DOHH2 (cell line): ENCODE measurements around the gene COBLL1.
A peak's percentile ranks its signal among the peaks of the same experiment; 100 is the strongest.
"Not testable (repeated sequence)": the region's sequence is repeated elsewhere in the genome, so short reads cannot be mapped to it uniquely, and the experiment has no call there.

ENCODE experiments used
- H3F3A ChIP-seq: fragments of 200-600 bp; sonication (generic), shearing (Covaris generic); 2 replicates; pipeline ENCODE4 v1.6.0; 2016; ENCODE audit warnings: antibody characterized with exemption, mild to moderate bottlenecking; ENCODE audit not compliant: control insufficient read depth, insufficient read depth
- H3K27ac ChIP-seq: fragments of 200-600 bp; sonication (generic); 2 replicates; pipeline ENCODE4 v1.5.1; 2014; ENCODE audit warnings: low read depth, mild to moderate bottlenecking, low read length, moderate library complexity
- H3K27me3 ChIP-seq: fragments of 200-600 bp; sonication (generic); 2 replicates; pipeline ENCODE4 v1.6.1; 2014; ENCODE audit warnings: mild to moderate bottlenecking, low read length, mixed read lengths; ENCODE audit not compliant: control insufficient read depth
- H3K36me3 ChIP-seq: fragments of 200-600 bp; sonication (generic); 2 replicates; pipeline ENCODE4 v1.6.1; 2014; ENCODE audit warnings: mild to moderate bottlenecking, low read length, moderate library complexity, mixed read lengths; ENCODE audit not compliant: control insufficient read depth
- H3K4me1 ChIP-seq: fragments of 200-600 bp; sonication (generic); 2 replicates; pipeline ENCODE4 v1.6.1; 2014; ENCODE audit warnings: mild to moderate bottlenecking, low read length, mixed read lengths; ENCODE audit not compliant: control insufficient read depth
- H3K4me2 ChIP-seq: fragments of 200-600 bp; sonication (generic); 2 replicates; pipeline ENCODE4 v1.6.0; 2014; ENCODE audit warnings: mild to moderate bottlenecking, low read length, moderate library complexity
- H3K4me3 ChIP-seq: fragments of 200-600 bp; sonication (generic); 2 replicates; pipeline ENCODE4 v1.5.1; 2014; ENCODE audit warnings: mild to moderate bottlenecking, low read length, mixed read lengths
- H3K79me2 ChIP-seq: fragments of 200-600 bp; sonication (generic); 2 replicates; pipeline ENCODE4 v1.6.1; 2014; ENCODE audit warnings: mild to moderate bottlenecking, low read length, mixed read lengths; ENCODE audit not compliant: control insufficient read depth
- H3K9me2 ChIP-seq: fragments of 200-600 bp; sonication (generic); replicated peaks from 2 replicates; pipeline ENCODE4 v1.6.1; 2014; ENCODE audit warnings: mild to moderate bottlenecking, low read length, mixed read lengths; ENCODE audit not compliant: control insufficient read depth
- H3K9me3 ChIP-seq: fragments of 200-600 bp; sonication (generic); 2 replicates; pipeline ENCODE4 v1.6.1; 2014; ENCODE audit warnings: antibody characterized with exemption, low read length, mixed read lengths; ENCODE audit not compliant: control insufficient read depth, insufficient read depth
- H4K20me1 ChIP-seq: fragments of 200-600 bp; sonication (generic); 2 replicates; pipeline ENCODE4 v1.6.0; 2014; ENCODE audit warnings: low read depth, mild to moderate bottlenecking, antibody characterized with exemption, low read length, moderate library complexity; ENCODE audit not compliant: control insufficient read depth, insufficient read depth
- CTCF ChIP-seq: fragments of 200-600 bp; sonication (generic); IDR thresholded peaks from one replicate; pipeline ENCODE4 v1.5.1; 2014; ENCODE audit warnings: antibody characterized with exemption, mild to moderate bottlenecking, low read depth, low read length; ENCODE audit not compliant: poor library complexity, severe bottlenecking
- EZH2phosphoT487 ChIP-seq: fragments of 200-600 bp; sonication (generic); IDR thresholded peaks from 2 replicates; pipeline ENCODE4 v1.6.1; 2017; ENCODE audit warnings: borderline replicate concordance, mild to moderate bottlenecking, antibody characterized with exemption, low read length, moderate library complexity, mixed read lengths

COBLL1 gene

GRCh38 chr2:164761737-164762460 lies 79.7 kb downstream of the COBLL1 start:
- peaks cover 25% of the 10 kb centered on the region for H3K79me2 ChIP-seq
- TF ChIP-seq CTCF (no peak), EZH2phosphoT487 (no peak)
- no peaks in the 10 kb centered on the region for H3K9me2 ChIP-seq
- H4K20me1 ChIP-seq = no peaks in the 10 kb centered on the region
- H3K4me1 ChIP-seq = peaks cover 60% of the 10 kb centered on the region
- H3K27ac ChIP-seq = peak overlapping the region; percentile 78
- peak overlapping the region; percentile 50 for H3K4me2 ChIP-seq
- no peaks in the 10 kb centered on the region for H3K36me3 ChIP-seq
- H3K27me3 ChIP-seq = no peaks in the 10 kb centered on the region
- H3K4me3 ChIP-seq = peak overlapping the region; percentile 68
- H3K9me3 ChIP-seq = no peaks in the 10 kb centered on the region
- peaks cover 5% of the 10 kb centered on the region; the same call in 1 of the 2 replicates for H3F3A ChIP-seq

GRCh38 chr2:164761201-164761600 lies 80.4 kb downstream of the COBLL1 start:
- H3F3A ChIP-seq, H3K9me2 ChIP-seq, H3K27me3 ChIP-seq, H4K20me1 ChIP-seq, H3K9me3 ChIP-seq, H3K36me3 ChIP-seq: not testable (repeated sequence)
- H3K4me3 ChIP-seq = peak overlapping the region; percentile 68
- peaks cover 30% of the 10 kb centered on the region for H3K79me2 ChIP-seq
- peaks cover 65% of the 10 kb centered on the region for H3K4me1 ChIP-seq
- H3K4me2 ChIP-seq = peak overlapping the region; percentile 50
- H3K27ac ChIP-seq = peak overlapping the region; percentile 78

- H3K4me1 ChIP-seq = peaks cover 70% of the 10 kb centered on the region
Measured at GRCh38 chr2:164760179-164760578, 81.4 kb downstream of the COBLL1 start.

More at GRCh38 chr2:164760179-164760578, 81.4 kb downstream of the COBLL1 start:
- peak overlapping the region; percentile 50 for H3K4me2 ChIP-seq
- no peaks in the 10 kb centered on the region for H3K27me3 ChIP-seq
- no peaks in the 10 kb centered on the region for H3K36me3 ChIP-seq
- H4K20me1 ChIP-seq = no peaks in the 10 kb centered on the region
- TF ChIP-seq EZH2phosphoT487 (no peak), CTCF (no peak)
- peak overlapping the region; percentile 78 for H3K27ac ChIP-seq
- H3K9me2 ChIP-seq = no peaks in the 10 kb centered on the region
- no peaks in the 10 kb centered on the region for H3K9me3 ChIP-seq
- H3F3A ChIP-seq = peaks cover 5% of the 10 kb centered on the region; the same call in 1 of the 2 replicates
- H3K4me3 ChIP-seq = peak overlapping the region; percentile 68
- H3K79me2 ChIP-seq = peaks cover 38% of the 10 kb centered on the region
